ENCODE data around the gene ERLEC1.
"Not testable (repeated sequence)": the region's sequence is repeated elsewhere in the genome, so short reads cannot be mapped to it uniquely, and the experiment has no call there.

ERLEC1 gene

GRCh38 chr2:53784436-53784835 lies 2.4 kb upstream of the ERLEC1 start:
- no peak for DNase-seq (ENCODE audit: low spot score)

- no peak for DNase-seq (ENCODE audit: low spot score)
Measured at GRCh38 chr2:53785366-53785765, 1.5 kb upstream of the ERLEC1 start.

- no peak for DNase-seq (ENCODE audit: low spot score)
Measured at GRCh38 chr2:53786352-53786704, 516 bp upstream of the ERLEC1 start.

- DNase-seq (ENCODE audit: low spot score), result peak; percentile 16
Measured at GRCh38 chr2:53787614-53788289, 908 bp downstream of the ERLEC1 start.

GRCh38 chr2:53793261-53793660 lies 6.4 kb downstream of the ERLEC1 start:
- DNase-seq (ENCODE audit: low spot score), result no peak

GRCh38 chr2:53793821-53794220 lies 7.0 kb downstream of the ERLEC1 start:
- DNase-seq (ENCODE audit: low spot score), result no peak

GRCh38 chr2:53801547-53801946 lies 14.7 kb downstream of the ERLEC1 start:
- no peak for DNase-seq (ENCODE audit: low spot score)

- DNase-seq (ENCODE audit: low spot score), result no peak
Measured at GRCh38 chr2:53802617-53803151, 15.8 kb downstream of the ERLEC1 start.

- DNase-seq (ENCODE audit: low spot score), result no peak
Measured at GRCh38 chr2:53811601-53812000, 24.8 kb downstream of the ERLEC1 start.

- no peak for DNase-seq (ENCODE audit: low spot score)
Measured at GRCh38 chr2:53813151-53813550, 26.3 kb downstream of the ERLEC1 start.

- no peak for DNase-seq (ENCODE audit: low spot score)
Measured at GRCh38 chr2:53818854-53819435, 32.1 kb downstream of the ERLEC1 start.

- no peak for DNase-seq (ENCODE audit: low spot score)
Measured at GRCh38 chr2:53819634-53820033, 32.8 kb downstream of the ERLEC1 start.

GRCh38 chr2:53820048-53820447 lies 33.2 kb downstream of the ERLEC1 start:
- DNase-seq (ENCODE audit: low spot score), result no peak

- no peak for DNase-seq (ENCODE audit: low spot score)
Measured at GRCh38 chr2:53820711-53821110, 33.9 kb downstream of the ERLEC1 start.

GRCh38 chr2:53821810-53822209 lies 35.0 kb downstream of the ERLEC1 start:
- no peak for DNase-seq (ENCODE audit: low spot score)

GRCh38 chr2:53823639-53824038 lies 36.8 kb downstream of the ERLEC1 start:
- not testable (repeated sequence) for DNase-seq (ENCODE audit: low spot score)

- DNase-seq (ENCODE audit: low spot score), result no peak
Measured at GRCh38 chr2:53826030-53826410, 39.2 kb downstream of the ERLEC1 start.

- DNase-seq (ENCODE audit: low spot score), result peak; percentile 47
Measured at GRCh38 chr2:53826587-53827397, 39.9 kb downstream of the ERLEC1 start.

- no peak for DNase-seq (ENCODE audit: low spot score)
Measured at GRCh38 chr2:53827398-53828175, 40.7 kb downstream of the ERLEC1 start.

GRCh38 chr2:53828331-53828730 lies 41.5 kb downstream of the ERLEC1 start:
- DNase-seq (ENCODE audit: low spot score), result no peak

- no peak for DNase-seq (ENCODE audit: low spot score)
Measured at GRCh38 chr2:53829273-53829979, 42.6 kb downstream of the ERLEC1 start.

GRCh38 chr2:53829980-53830290 lies 43.1 kb downstream of the ERLEC1 start:
- DNase-seq (ENCODE audit: low spot score), result not testable (repeated sequence)

All from HuH-7.5 (cell line).